Measurements from ENCODE around the gene CXXC4. TPM values are rescaled to one million over a fixed set of nuclear protein-coding genes. Genes with fewer than 3 reads are reported as not detected.

Gene CXXC4
- total RNA-seq, 3 donors from 2014 or later (not counting 1 experiment from before 2014, with no cell fraction given): 0.77 to 2.1 (median 0.82) TPM

GRCh38 chr4:104531390-104531789 is 36.7 kb upstream of the CXXC4 start:
- no peaks in the 10 kb centered on the region for H3K27me3 Mint-ChIP-seq (ENCODE audit: low read depth in 2 of 2)
- H3K4me1 ChIP-seq (ENCODE audit: control insufficient read depth, insufficient read depth, low read length): no peaks in the 10 kb centered on the region
- TF ChIP-seq, protein P1, sequence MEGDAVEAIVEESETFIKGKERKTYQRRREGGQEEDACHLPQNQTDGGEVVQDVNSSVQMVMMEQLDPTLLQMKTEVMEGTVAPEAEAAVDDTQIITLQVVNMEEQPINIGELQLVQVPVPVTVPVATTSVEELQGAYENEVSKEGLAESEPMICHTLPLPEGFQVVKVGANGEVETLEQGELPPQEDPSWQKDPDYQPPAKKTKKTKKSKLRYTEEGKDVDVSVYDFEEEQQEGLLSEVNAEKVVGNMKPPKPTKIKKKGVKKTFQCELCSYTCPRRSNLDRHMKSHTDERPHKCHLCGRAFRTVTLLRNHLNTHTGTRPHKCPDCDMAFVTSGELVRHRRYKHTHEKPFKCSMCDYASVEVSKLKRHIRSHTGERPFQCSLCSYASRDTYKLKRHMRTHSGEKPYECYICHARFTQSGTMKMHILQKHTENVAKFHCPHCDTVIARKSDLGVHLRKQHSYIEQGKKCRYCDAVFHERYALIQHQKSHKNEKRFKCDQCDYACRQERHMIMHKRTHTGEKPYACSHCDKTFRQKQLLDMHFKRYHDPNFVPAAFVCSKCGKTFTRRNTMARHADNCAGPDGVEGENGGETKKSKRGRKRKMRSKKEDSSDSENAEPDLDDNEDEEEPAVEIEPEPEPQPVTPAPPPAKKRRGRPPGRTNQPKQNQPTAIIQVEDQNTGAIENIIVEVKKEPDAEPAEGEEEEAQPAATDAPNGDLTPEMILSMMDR (IDR thresholded peaks at IDR 0.05): no peak
- whole genome bisulfite sequencing (ENCODE audit: insufficient coverage): 33% methylated on average over 1 of the region's 1 CpG
- no peaks in the 10 kb centered on the region for H3K27me3 ChIP-seq (ENCODE audit: control insufficient read depth, insufficient read depth, low read length)
- no peak for DNase-seq
- H3K4me1 Mint-ChIP-seq: no peaks in the 10 kb centered on the region
- no peak overlapping the region for H3K27ac ChIP-seq (ENCODE audit: low read length)
- H3K4me3 Mint-ChIP-seq: no peak overlapping the region
- intact Hi-C loops (cut with micrococcal nuclease): no loop called here
- no peaks in the 10 kb centered on the region for H3K9me3 Mint-ChIP-seq
- no peak overlapping the region for H3K4me3 ChIP-seq (ENCODE audit: low read length)
- no peak for ATAC-seq
- H3K36me3 ChIP-seq (ENCODE audit: control insufficient read depth, insufficient read depth, low read length): no peaks in the 10 kb centered on the region
- H3K9me3 ChIP-seq (ENCODE audit: control insufficient read depth, insufficient read depth, low read length): no peaks in the 10 kb centered on the region
- H3K27ac Mint-ChIP-seq: no peak overlapping the region
- no peaks in the 10 kb centered on the region for H3K36me3 Mint-ChIP-seq

DNA sequence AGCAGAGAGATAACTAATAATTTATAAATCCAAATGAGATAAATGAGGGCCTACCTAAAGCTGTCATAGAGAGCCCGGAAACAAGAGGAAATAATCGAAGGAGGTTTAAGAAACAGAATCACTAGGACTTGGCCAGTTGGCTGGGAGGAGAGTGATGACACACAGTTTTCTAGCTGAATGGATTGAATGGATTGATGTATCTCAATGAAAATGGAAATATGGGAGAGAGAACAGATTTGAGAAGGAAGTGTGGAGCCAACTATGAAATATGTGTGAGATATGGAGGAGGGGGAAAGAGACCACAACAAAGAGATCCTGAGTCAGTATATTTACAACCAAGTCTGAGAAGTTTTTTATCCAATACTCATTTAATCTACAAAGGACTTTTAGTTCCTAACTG is 35.7 kb upstream of the CXXC4 start:
- TF ChIP-seq, protein P1 (IDR thresholded peaks at IDR 0.05): no peak
- DNase-seq: no peak
- Mint-ChIP-seq H3K9me3 (no peaks in the 10 kb centered on the region), H3K4me3 (no peak overlapping the region), H3K36me3 (no peaks in the 10 kb centered on the region), H3K27ac (no peak overlapping the region), H3K27me3 (ENCODE audit: low read depth in 2 of 2) (no peaks in the 10 kb centered on the region), H3K4me1 (no peaks in the 10 kb centered on the region)
- ATAC-seq: no peak
- intact Hi-C loops (cut with micrococcal nuclease): no loop called here
- no peaks in the 10 kb centered on the region for H3K4me1 ChIP-seq (ENCODE audit: control insufficient read depth, insufficient read depth, low read length)
- H3K4me3 ChIP-seq (ENCODE audit: low read length): no peak overlapping the region
- no peaks in the 10 kb centered on the region for H3K36me3 ChIP-seq (ENCODE audit: control insufficient read depth, insufficient read depth, low read length)
- H3K9me3 ChIP-seq (ENCODE audit: control insufficient read depth, insufficient read depth, low read length): no peaks in the 10 kb centered on the region
- WGBS (ENCODE audit: insufficient coverage): 85% methylated on average over 2 of the region's 2 CpGs
- no peak overlapping the region for H3K27ac ChIP-seq (ENCODE audit: low read length)
- no peaks in the 10 kb centered on the region for H3K27me3 ChIP-seq (ENCODE audit: control insufficient read depth, insufficient read depth, low read length)

GRCh38 chr4:104524591-104524990 is 29.9 kb upstream of the CXXC4 start:
- H3K4me1 Mint-ChIP-seq: no peaks in the 10 kb centered on the region
- no peaks in the 10 kb centered on the region for H3K9me3 Mint-ChIP-seq
- no peak overlapping the region for H3K4me3 ChIP-seq (ENCODE audit: low read length)
- H3K27me3 ChIP-seq (ENCODE audit: control insufficient read depth, insufficient read depth, low read length): no peaks in the 10 kb centered on the region
- H3K4me1 ChIP-seq (ENCODE audit: control insufficient read depth, insufficient read depth, low read length): no peaks in the 10 kb centered on the region
- no peaks in the 10 kb centered on the region for H3K36me3 Mint-ChIP-seq
- DNase-seq: no peak
- no peak overlapping the region for H3K4me3 Mint-ChIP-seq
- intact Hi-C loops (cut with micrococcal nuclease): no loop called here
- H3K27ac ChIP-seq (ENCODE audit: low read length): no peak overlapping the region
- 86% methylated on average over 1 of the region's 1 CpG for WGBS (ENCODE audit: insufficient coverage)
- no peaks in the 10 kb centered on the region for H3K36me3 ChIP-seq (ENCODE audit: control insufficient read depth, insufficient read depth, low read length)
- TF ChIP-seq, protein P1 (IDR thresholded peaks at IDR 0.05): no peak
- no peaks in the 10 kb centered on the region for H3K9me3 ChIP-seq (ENCODE audit: control insufficient read depth, insufficient read depth, low read length)
- H3K27ac Mint-ChIP-seq: no peak overlapping the region
- H3K27me3 Mint-ChIP-seq (ENCODE audit: low read depth in 2 of 2): no peaks in the 10 kb centered on the region
- ATAC-seq: no peak

DNA sequence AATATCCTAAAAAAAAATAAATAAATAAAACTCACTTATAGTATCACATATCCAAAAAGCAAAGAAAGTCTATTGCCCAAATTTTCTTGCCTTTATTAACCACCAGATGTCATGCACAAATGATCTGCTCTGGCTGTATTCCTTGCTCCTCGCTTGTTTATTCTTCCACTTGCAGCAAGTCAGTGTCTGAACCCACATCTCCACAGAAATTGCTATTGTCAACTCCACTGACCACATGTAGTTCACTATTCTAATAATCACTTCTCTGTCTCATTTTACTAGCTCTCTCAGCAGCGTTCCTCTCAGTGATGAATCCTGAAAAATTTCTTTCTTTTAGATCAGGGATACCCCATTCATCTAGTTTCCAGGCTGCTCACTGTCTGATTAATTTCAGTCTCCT is 29.3 kb upstream of the CXXC4 start:
- Mint-ChIP-seq H3K4me3 (no peak overlapping the region), H3K27me3 (ENCODE audit: low read depth in 2 of 2) (no peaks in the 10 kb centered on the region), H3K4me1 (no peaks in the 10 kb centered on the region), H3K9me3 (peaks cover 0 to 2% of the 10 kb centered on the region in 2 donors), H3K36me3 (no peaks in the 10 kb centered on the region), H3K27ac (no peak overlapping the region)
- no peak overlapping the region for H3K27ac ChIP-seq (ENCODE audit: low read length)
- no peak for ATAC-seq
- no peaks in the 10 kb centered on the region for H3K36me3 ChIP-seq (ENCODE audit: control insufficient read depth, insufficient read depth, low read length)
- 54% methylated on average over 2 of the region's 2 CpGs for WGBS (ENCODE audit: insufficient coverage)
- H3K27me3 ChIP-seq (ENCODE audit: control insufficient read depth, insufficient read depth, low read length): no peaks in the 10 kb centered on the region
- H3K9me3 ChIP-seq (ENCODE audit: control insufficient read depth, insufficient read depth, low read length): no peaks in the 10 kb centered on the region
- DNase-seq: no peak
- no peak overlapping the region for H3K4me3 ChIP-seq (ENCODE audit: low read length)
- TF ChIP-seq, protein P1 (IDR thresholded peaks at IDR 0.05): no peak
- H3K4me1 ChIP-seq (ENCODE audit: control insufficient read depth, insufficient read depth, low read length): no peaks in the 10 kb centered on the region
- intact Hi-C loops (cut with micrococcal nuclease): no loop called here

Data from natural killer cell (primary cell).